ENCODE results near the gene MRPL20.

DNA sequence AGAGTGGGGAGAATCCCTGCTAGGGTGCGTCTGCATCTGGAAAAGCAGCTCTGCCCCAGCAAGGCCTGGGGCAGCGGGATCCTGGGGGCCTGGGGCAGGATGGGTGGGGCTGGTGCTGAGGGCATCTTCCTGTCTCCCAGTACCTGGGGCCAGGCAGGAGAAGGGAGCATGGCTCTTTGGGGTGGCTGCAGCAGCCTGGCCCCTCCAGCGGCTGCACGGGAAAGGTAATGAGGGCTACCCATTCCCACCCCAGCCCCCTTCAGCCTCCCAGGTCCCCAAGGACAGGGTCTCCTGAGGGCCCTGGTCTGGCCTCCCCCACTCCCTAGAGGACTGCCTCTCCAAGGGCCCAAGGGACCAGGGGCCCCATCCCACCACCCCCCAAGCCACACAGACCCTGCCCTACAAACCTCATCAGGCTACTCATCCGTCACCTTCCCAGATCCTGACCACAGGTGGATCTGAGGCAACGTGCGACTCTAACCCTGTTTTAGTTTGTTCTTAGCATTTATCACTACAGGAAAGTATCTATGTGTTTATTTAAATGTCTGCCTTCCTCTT, 14.9 kb upstream of the MRPL20 start:
- TF ChIP-seq, protein P1, sequence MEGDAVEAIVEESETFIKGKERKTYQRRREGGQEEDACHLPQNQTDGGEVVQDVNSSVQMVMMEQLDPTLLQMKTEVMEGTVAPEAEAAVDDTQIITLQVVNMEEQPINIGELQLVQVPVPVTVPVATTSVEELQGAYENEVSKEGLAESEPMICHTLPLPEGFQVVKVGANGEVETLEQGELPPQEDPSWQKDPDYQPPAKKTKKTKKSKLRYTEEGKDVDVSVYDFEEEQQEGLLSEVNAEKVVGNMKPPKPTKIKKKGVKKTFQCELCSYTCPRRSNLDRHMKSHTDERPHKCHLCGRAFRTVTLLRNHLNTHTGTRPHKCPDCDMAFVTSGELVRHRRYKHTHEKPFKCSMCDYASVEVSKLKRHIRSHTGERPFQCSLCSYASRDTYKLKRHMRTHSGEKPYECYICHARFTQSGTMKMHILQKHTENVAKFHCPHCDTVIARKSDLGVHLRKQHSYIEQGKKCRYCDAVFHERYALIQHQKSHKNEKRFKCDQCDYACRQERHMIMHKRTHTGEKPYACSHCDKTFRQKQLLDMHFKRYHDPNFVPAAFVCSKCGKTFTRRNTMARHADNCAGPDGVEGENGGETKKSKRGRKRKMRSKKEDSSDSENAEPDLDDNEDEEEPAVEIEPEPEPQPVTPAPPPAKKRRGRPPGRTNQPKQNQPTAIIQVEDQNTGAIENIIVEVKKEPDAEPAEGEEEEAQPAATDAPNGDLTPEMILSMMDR (IDR thresholded peaks at IDR 0.05), result no peak
- no peak for TF ChIP-seq POLR2A (IDR thresholded peaks at IDR 0.05)

Data from body of pancreas (tissue), 4 donors.